Left ventricle myocardium inferior (tissue), 1 donor: ENCODE results near the gene POLR1H. TPM values are rescaled to one million over a fixed set of nuclear protein-coding genes. Genes with fewer than 3 reads are reported as not detected.

Experiments
- DNase-seq: peaks from one replicate; pipeline ENCODE4 v3.0.0-alpha.2; 2020
- H3K27ac ChIP-seq: fragments of 200-600 bp; replicated peaks from 2 replicates; pipeline ENCODE4 v1.8.0; 2021
- H3K27me3 ChIP-seq: fragments of 200-600 bp; 2 replicates; pipeline ENCODE4 v1.8.0; 2021; ENCODE audit warnings: low read depth
- H3K36me3 ChIP-seq: fragments of 200-600 bp; 2 replicates; pipeline ENCODE4 v1.8.0; 2021
- H3K4me1 ChIP-seq: fragments of 200-600 bp; 2 replicates; pipeline ENCODE4 v1.8.0; 2021
- H3K4me3 ChIP-seq: fragments of 200-600 bp; 2 replicates; pipeline ENCODE4 v1.8.0; 2021; ENCODE audit warnings: mild to moderate bottlenecking, moderate library complexity
- H3K9me3 ChIP-seq: fragments of 200-600 bp; replicated peaks from 2 replicates; pipeline ENCODE4 v1.8.0; 2021
- intact Hi-C: fragments of 100-400 bp; cut with micrococcal nuclease; formaldehyde crosslinking; loops from one replicate; pipeline ENCODE4 v1.11.0; 2022
- total RNA-seq: library from RNA; stranded (reverse); fragmentation: NEBNext Ultra II Directional; extraction: Animal tissue kit (Norgen Biotek cat#: 25700); gene quantifications from one replicate; pipeline ENCODE4 v1.2.1, GENCODE V29; 2021
- TF ChIP-seq, protein P1 (sequence below): fragments of 200-600 bp; IDR thresholded peaks from 2 replicates; pipeline ENCODE4 v1.8.0; 2021; ENCODE audit warnings: antibody characterized with exemption, mild to moderate bottlenecking, borderline replicate concordance
- donor health status: DM: no; HTN: yes; CAD: no; lungs with severe emphysema.

The POLR1H gene
- total RNA-seq, 1 donor from 2014 or later = 17.5 TPM

GRCh38 chr6:30047220-30047619 lies 13.8 kb upstream of the POLR1H start:
- TF ChIP-seq, protein P1, sequence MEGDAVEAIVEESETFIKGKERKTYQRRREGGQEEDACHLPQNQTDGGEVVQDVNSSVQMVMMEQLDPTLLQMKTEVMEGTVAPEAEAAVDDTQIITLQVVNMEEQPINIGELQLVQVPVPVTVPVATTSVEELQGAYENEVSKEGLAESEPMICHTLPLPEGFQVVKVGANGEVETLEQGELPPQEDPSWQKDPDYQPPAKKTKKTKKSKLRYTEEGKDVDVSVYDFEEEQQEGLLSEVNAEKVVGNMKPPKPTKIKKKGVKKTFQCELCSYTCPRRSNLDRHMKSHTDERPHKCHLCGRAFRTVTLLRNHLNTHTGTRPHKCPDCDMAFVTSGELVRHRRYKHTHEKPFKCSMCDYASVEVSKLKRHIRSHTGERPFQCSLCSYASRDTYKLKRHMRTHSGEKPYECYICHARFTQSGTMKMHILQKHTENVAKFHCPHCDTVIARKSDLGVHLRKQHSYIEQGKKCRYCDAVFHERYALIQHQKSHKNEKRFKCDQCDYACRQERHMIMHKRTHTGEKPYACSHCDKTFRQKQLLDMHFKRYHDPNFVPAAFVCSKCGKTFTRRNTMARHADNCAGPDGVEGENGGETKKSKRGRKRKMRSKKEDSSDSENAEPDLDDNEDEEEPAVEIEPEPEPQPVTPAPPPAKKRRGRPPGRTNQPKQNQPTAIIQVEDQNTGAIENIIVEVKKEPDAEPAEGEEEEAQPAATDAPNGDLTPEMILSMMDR = no peak
- no peak overlapping the region for H3K27ac ChIP-seq

DNA sequence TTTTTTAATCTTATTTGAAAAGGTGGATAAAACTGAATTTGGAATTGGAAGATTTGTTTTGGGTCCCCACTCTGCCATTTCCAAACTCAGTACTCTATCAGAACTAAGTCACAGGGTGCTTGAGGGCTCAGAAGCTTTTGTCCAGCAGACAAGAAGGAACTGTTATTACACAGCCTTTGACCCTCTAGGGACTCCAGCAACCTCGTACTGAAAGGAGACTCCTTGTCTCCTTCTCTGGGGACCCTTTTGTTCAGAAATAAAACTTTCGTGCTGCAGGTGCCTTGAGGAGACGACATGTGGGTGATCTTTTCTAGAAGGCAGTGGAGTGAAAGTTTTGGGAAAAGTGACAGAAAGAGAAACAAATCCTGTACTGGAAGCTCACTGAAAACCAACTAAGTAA lies 7.4 kb upstream of the POLR1H start:
- Histone ChIP-seq H3K4me1 (no peaks in the 10 kb centered on the region), H3K36me3 (peaks cover 36% of the 10 kb centered on the region), H3K9me3 (no peaks in the 10 kb centered on the region), H3K27ac (no peak overlapping the region), H3K4me3 (no peak overlapping the region), H3K27me3 (no peaks in the 10 kb centered on the region)
- TF ChIP-seq, protein P1 = no peak
- no peak for DNase-seq
- intact Hi-C loops = no loop called here

More at GRCh38 chr6:30047220-30047619, 13.8 kb upstream of the POLR1H start:
- Histone ChIP-seq H3K27me3 (no peaks in the 10 kb centered on the region), H3K9me3 (no peaks in the 10 kb centered on the region), H3K4me3 (no peak overlapping the region), H3K36me3 (peaks cover 3% of the 10 kb centered on the region), H3K4me1 (peaks cover 5% of the 10 kb centered on the region)
- no peak for DNase-seq
- intact Hi-C loops = no loop called here

GRCh38 chr6:30055513-30055912 lies 5.6 kb upstream of the POLR1H start:
- Histone ChIP-seq H3K9me3 (no peaks in the 10 kb centered on the region), H3K4me3 (no peak overlapping the region), H3K4me1 (peaks cover 11% of the 10 kb centered on the region), H3K27ac (no peak overlapping the region), H3K36me3 (peaks cover 33% of the 10 kb centered on the region), H3K27me3 (no peaks in the 10 kb centered on the region)
- TF ChIP-seq, protein P1 = no peak
- DNase-seq = no peak
- intact Hi-C loops = no loop called here

DNA sequence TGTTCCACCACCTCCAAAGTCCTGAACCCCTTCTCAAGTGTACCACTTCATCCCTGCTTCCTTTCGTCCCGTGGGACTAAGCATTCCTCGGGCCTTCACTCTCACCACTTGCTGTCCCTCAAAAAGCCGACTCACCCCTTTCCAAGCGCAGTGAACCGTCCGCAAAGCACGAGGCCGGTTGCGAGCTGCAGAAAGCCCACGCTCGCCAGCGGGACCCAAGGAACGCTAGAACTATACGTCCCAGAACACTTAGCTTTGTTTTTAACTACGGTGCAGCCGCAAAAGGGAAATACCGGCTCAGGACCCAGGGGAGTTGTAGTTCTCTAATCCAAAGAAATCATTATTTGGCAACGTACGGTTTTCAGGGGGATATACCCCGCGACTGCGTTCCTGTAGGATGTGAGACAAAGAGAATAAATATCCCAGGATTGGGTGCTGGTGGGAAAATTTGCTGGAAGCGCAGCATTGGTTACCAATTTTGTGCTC lies 416 bp upstream of the POLR1H start:
- intact Hi-C loops = no loop called here
- H3K36me3 ChIP-seq = peaks cover 32% of the 10 kb centered on the region

DNA sequence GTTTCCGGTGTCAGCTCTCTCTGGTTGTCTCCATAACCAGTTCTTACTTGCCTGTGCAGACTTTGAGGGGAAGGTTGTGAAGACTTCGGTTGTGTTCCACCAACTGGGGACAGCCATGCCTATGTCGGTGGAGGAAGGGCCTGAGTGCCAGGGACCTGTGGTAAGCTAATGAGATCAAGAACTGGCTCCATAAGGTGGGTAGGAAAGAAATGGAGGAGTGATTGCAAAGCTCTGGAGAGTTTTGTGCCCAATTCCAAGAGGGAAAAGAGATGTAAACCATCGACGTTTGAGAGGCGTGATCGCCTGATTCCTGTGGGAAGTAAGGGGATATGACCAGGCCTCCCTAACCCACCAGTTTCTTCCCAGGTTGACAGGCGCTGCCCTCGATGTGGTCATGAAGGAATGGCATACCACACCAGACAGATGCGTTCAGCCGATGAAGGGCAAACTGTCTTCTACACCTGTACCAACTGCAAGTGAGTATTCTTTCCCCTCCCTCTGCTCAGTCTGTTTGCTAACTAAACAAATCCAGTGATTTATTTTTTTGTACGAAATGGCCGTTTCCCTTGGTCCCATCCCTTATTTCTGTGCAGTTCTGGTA lies 893 bp downstream of the POLR1H start:
- DNase-seq = no peak
- intact Hi-C loops = no loop called here
- Histone ChIP-seq H3K27ac (peak overlapping the region; percentile 94), H3K36me3 (peaks cover 21% of the 10 kb centered on the region), H3K4me1 (peaks cover 49% of the 10 kb centered on the region), H3K4me3 (peak overlapping the region; percentile 84), H3K9me3 (no peaks in the 10 kb centered on the region), H3K27me3 (no peaks in the 10 kb centered on the region)
- TF ChIP-seq, protein P1 = no peak

More for the DNA sequence above, 416 bp upstream of the POLR1H start:
- Histone ChIP-seq H3K27me3 (no peaks in the 10 kb centered on the region), H3K4me1 (peaks cover 37% of the 10 kb centered on the region), H3K9me3 (no peaks in the 10 kb centered on the region), H3K27ac (peak overlapping the region; percentile 94), H3K4me3 (peak overlapping the region; percentile 84)
- TF ChIP-seq, protein P1 = no peak
- no peak for DNase-seq
